ENCODE data around the gene ATAD2B. TPM values are rescaled to one million over a fixed set of nuclear protein-coding genes. Genes with fewer than 3 reads are reported as not detected.

ATAD2B gene
- total RNA-seq, 4 donors from 2014 or later: 7.3 to 18.1 (median 7.7) TPM

GRCh38 chr2:23904215-23904614, 22.7 kb downstream of the ATAD2B start:
- Histone ChIP-seq H3K36me3 (no peaks in the 10 kb centered on the region), H3K4me3 (no peak overlapping the region), H3K27me3 (no peaks in the 10 kb centered on the region), H3K27ac (no peak overlapping the region), H3K9me3 (no peaks in the 10 kb centered on the region), H3K4me1 (peaks cover 7 to 28% of the 10 kb centered on the region in 2 donors)
- DNase-seq: no peak
- intact Hi-C loops (cut with DNase I; ENCODE audit: low total_unique reads): no loop called here
- no peak for ATAC-seq
- in situ Hi-C loops (cut with MboI; ENCODE audit: low sequenced_read_pairs in 4 of 4): no loop called here
- TF ChIP-seq POLR2A (IDR thresholded peaks at IDR 0.05): no peak
- no peak for TF ChIP-seq CTCF (IDR thresholded peaks at IDR 0.05 in 4 of 5, conservative IDR thresholded peaks at IDR 0.05 in 1 of 5)

DNA sequence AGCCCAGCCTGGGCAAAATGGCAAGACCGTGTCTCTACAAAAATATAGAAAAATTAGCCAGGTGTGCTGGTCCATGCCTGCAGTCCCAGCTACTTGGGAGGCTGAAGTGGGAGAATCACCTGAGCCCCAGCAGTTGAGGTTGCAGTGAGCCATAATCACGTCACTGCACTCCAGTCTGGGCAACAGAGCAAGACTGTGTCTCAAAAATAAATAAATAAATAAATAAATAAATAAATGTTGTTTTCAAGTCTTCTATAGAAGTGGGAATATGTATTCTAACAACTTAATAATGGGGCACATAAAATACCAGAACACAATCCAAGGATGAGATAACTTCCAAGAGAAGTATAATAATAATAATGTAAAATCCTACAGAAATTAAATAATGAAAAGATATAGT, 23.9 kb downstream of the ATAD2B start:
- no peaks in the 10 kb centered on the region for H3K36me3 ChIP-seq
- no peak overlapping the region for H3K27ac ChIP-seq
- no peak overlapping the region for H3K4me3 ChIP-seq
- TF ChIP-seq CTCF (IDR thresholded peaks at IDR 0.05 in 4 of 5, conservative IDR thresholded peaks at IDR 0.05 in 1 of 5) (no peak), POLR2A (IDR thresholded peaks at IDR 0.05) (no peak)
- in situ Hi-C loops (cut with MboI; ENCODE audit: low sequenced_read_pairs in 4 of 4) (no loop called here), intact Hi-C loops (cut with DNase I; ENCODE audit: low total_unique reads) (no loop called here)
- DNase-seq (no peak), ATAC-seq (no peak)
- no peaks in the 10 kb centered on the region for H3K27me3 ChIP-seq
- H3K9me3 ChIP-seq: no peaks in the 10 kb centered on the region
- peaks cover 7 to 28% of the 10 kb centered on the region in 2 donors for H3K4me1 ChIP-seq

DNA sequence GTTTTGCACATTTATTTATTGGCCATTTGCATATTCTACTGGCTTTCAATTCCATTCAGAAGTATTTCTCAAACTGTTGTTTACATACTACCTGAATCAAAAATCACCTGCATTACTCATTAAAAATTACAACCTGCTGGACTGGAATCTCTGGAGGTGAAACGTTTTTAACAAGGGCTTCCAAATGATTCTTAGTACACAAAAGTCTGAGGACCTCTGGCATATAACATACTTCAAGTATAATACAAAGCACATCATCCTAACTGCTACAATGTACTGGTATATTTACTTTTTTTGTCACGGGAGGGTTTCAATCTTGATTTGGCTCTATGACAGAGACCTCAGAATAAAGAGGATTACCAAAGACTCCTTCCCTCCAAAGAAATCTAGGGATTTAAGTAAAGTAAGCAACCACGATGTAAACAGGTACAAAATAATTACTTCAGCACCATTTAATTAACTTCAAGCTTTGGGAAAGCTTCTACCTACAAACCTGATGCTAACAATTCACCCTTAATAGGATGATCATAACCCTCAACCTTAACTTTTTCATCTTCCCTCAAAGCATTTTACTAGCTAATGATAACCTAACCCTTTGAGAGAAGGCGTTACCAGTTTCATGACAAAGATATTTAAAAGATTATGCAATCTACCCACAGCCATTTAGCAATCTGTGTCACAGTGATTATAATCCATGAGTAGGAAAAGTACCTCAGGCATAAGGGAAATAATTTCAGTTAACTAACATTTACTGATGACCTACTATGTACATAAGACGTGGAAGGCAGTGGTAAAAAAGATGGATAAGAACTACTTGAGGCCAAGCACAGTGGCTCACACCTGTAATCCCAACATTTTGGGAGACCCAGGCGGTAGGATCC, 24.7 kb downstream of the ATAD2B start:
- DNase-seq (no peak), ATAC-seq (peak; percentile 66 to 84)
- Histone ChIP-seq H3K4me1 (peaks cover 7 to 28% of the 10 kb centered on the region in 2 donors), H3K4me3 (no peak overlapping the region), H3K36me3 (no peaks in the 10 kb centered on the region), H3K27ac (peak overlapping the region in 1 of 4 donors; percentile 28), H3K27me3 (no peaks in the 10 kb centered on the region), H3K9me3 (no peaks in the 10 kb centered on the region)
- in situ Hi-C loops (cut with MboI; ENCODE audit: low sequenced_read_pairs in 4 of 4): no loop called here
- intact Hi-C loops (cut with DNase I; ENCODE audit: low total_unique reads): no loop called here
- TF ChIP-seq CTCF (IDR thresholded peaks at IDR 0.05 in 4 of 5, conservative IDR thresholded peaks at IDR 0.05 in 1 of 5) (no peak), POLR2A (IDR thresholded peaks at IDR 0.05) (no peak)

DNA sequence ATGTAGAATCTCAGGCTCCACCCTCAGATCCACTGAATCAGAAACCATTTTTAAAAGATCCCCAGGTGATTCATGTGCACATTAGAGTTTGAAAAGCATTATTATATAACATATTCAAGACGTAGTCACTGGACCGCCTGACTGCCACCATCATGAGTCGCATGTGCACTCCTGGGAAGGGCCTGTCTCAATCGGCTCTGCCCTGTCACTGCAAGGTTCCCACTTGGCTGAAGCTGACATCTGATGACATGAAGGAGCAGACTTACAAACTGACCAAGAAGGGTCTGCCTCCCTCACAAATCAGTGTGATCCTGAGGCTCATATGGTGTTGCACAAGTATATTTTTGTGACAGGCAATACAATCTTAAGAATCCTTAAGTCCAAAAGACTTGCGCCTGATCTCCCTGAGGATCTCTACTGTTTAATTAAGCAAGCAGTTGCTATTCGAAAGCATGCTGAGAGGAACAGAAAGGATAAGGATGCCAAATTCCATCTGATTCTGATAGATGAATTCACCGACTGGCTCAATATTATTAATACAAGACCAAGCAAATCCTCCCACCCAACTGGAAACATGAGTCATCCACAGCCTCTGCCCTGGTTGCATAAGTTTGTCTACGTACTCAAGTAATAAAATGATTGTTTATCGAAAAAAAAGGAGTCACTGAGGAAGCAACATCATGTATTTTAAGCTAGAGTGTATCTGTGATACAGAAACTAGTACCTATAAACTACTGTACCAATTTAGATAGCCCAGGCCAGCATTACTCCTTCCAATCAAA, 26.2 kb downstream of the ATAD2B start:
- no peaks in the 10 kb centered on the region for H3K27me3 ChIP-seq
- H3K4me1 ChIP-seq: peaks cover 7 to 28% of the 10 kb centered on the region in 2 donors
- no peaks in the 10 kb centered on the region for H3K36me3 ChIP-seq
- H3K9me3 ChIP-seq: no peaks in the 10 kb centered on the region
- TF ChIP-seq POLR2A (IDR thresholded peaks at IDR 0.05): no peak
- no peak for TF ChIP-seq CTCF (IDR thresholded peaks at IDR 0.05 in 4 of 5, conservative IDR thresholded peaks at IDR 0.05 in 1 of 5)
- in situ Hi-C loops (cut with MboI; ENCODE audit: low sequenced_read_pairs in 4 of 4): no loop called here
- peak overlapping the region in 3 of 4 donors; percentile 16 to 29 (median 24) for H3K27ac ChIP-seq
- ATAC-seq (peak; percentile 29 to 40), DNase-seq (peak; percentile 8 to 35)
- intact Hi-C loops (cut with DNase I; ENCODE audit: low total_unique reads): no loop called here
- H3K4me3 ChIP-seq: no peak overlapping the region

Data from gastrocnemius medialis (tissue), 4 donors.